Stimulated activated CD8-positive, alpha-beta memory T cell treated with anti-CD3 and anti-CD28 coated beads, Interleukin-2, amount 100 ng/mL, for 1 hour (primary cell): ENCODE measurements around the gene ARHGAP25.
A peak's percentile ranks its signal among the peaks of the same experiment; 100 is the strongest.

Experiments used
- DNase-seq, 2 donors: peaks; one replicate each; pipeline ENCODE4 v3.0.0-alpha.2; 2020; ENCODE audit warnings: low read depth in 2 of 2

The ARHGAP25 gene

DNA sequence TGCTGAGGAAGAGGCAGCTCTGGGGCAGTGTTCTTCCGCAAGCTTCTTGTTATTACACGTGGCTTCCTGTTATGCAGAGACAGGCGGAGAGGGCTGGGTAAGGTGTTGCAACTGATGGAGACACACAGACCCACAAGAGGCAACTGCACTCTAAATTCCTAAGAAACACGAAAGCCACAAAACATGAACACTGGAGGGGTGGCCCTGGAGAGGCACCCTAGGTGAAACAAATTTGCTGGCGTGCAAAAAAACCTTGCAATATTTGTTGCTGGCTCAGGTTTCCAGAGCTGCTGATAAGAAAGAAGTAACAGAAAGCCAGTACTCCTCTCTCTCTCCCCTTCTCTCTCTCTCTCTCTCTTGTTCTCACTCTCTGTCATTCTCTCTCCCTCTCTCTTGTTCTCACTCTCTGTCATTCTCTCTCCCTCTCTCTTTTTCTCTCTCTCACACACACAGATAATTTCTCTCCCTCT lies 31.8 kb downstream of the ARHGAP25 start:
- DNase-seq = peak; percentile 37 to 41

DNA sequence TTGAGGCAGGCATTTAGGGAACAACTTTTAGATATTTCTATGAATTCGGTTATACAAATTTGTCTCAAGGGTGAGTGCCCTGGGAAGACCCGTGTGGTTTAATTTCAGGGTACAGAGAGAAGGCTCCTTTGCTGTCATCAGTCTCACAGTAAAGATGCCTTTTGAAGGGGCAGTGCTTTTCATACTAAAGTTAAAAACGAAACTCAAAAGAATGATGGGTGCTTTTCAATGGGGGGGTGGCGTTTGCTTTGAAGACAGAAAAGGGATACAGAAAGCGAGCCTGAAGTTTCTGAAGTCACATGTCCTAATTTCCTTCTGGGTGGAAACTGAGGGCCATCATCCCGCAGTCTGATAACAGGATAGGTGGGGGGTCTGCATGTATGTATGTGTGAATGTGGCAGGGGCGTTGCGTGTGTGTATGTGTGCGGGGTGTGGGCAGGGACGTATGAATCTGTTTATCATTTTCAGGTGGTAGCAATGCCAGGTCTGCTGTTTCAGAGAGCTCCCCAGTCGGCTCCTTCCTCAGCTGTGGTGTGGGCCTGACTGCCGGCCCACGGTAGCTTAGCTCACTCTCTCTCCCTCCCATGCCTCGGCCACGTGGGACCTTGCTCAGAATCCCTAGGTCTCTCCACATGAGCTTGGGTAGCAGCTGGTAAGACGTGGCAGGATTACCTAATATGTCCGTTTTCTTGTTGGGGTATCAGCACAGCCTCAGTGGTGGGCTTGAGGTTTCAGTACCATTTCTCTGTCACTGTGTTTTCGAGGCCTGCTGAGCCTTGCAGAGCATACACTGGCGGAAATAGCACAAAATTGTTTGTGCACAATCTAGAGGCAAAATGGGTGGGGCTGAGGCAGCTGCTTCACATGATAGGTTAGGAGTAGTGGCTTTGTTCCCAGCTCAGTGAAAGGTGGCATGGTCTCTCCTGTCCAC lies 32.7 kb downstream of the ARHGAP25 start:
- DNase-seq = no peak

DNA sequence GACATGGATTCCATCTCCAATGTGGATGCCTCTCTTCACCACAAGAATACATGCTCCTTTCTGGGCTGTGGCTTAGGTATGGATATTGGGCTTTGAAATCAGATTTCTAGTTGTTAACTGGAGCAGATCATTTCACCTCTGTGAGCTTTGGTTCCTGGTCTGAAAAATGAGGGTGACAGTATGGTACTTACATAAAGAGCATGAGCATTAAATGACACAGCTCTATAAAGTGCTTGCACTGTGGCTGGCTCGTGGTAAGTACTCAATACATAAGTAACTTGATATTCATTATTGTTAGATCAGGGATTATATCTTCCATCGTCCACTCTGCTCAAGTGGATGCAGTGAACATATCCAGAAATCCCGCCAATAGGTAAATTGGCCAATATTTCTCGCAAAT lies 33.4 kb downstream of the ARHGAP25 start:
- no peak for DNase-seq

DNA sequence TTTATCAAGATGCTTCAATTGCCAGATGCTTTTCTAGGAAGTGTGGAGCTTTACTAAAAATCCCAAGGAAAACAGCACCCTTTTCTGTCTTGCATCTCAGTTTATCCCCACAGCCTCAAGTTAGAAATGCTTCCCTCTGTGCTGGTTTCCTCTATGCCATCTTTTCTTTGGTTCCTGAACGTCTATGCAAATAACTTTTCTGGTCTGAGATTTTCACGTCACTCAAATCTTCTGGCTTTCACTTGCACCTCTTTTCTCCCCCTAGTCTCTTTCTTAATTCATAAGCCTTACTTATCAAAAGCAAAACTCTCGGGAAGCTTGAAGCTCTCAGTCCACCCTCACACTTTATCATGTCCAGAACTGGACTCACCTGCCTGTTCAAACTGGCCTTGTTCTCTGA lies 33.9 kb downstream of the ARHGAP25 start:
- no peak for DNase-seq

DNA sequence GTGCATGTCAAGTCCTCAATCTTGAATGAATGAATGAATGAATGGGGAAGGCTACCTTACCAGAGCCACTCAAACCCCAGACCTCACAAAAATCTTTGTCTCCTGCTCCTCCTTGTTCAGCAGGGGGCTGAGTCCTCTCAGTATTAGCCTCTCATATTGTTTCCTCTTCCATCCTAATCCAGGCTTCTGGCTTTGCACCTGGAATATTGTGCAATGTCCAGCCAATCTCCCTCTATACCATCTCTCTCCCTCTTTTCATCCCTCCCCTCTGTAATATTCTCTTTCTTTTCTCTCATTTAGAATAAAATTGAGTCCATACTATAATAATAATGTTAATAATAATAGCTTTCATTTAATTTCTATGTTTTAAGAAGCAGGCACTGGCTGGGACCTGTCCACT lies 34.3 kb downstream of the ARHGAP25 start:
- no peak for DNase-seq

DNA sequence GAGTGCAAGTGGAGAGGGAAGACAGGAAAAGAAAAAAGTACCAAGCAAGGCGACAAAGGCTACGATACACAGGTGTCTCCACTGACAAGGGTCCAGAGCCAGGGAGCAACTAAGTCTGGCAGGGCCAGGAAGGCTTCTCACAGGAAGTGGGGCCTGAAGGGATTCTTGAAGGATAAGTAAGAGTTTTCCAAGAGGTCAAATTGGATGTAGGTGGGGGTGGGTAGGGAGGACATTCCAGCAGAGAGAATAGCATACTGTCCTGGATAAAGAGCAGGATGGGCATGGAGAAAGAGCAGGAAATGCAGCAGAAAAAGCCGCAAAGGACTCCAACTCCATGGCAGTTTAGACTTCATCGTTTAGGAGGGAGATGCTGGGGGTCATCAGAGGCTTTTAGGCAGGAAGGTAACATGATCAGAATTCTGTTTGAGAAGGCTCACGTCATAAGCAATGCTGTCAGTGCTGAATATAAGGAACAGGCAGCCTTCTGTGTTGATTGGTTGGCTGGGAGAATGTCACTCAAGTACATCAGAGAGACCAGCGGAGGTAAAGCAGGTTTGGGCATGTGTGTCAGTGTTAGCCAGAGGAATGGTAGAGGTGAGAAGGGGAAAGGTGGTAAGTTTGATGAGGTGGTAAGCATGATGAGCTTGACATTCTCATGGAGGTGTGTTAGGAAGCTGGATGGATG lies 35.1 kb downstream of the ARHGAP25 start:
- DNase-seq = no peak

DNA sequence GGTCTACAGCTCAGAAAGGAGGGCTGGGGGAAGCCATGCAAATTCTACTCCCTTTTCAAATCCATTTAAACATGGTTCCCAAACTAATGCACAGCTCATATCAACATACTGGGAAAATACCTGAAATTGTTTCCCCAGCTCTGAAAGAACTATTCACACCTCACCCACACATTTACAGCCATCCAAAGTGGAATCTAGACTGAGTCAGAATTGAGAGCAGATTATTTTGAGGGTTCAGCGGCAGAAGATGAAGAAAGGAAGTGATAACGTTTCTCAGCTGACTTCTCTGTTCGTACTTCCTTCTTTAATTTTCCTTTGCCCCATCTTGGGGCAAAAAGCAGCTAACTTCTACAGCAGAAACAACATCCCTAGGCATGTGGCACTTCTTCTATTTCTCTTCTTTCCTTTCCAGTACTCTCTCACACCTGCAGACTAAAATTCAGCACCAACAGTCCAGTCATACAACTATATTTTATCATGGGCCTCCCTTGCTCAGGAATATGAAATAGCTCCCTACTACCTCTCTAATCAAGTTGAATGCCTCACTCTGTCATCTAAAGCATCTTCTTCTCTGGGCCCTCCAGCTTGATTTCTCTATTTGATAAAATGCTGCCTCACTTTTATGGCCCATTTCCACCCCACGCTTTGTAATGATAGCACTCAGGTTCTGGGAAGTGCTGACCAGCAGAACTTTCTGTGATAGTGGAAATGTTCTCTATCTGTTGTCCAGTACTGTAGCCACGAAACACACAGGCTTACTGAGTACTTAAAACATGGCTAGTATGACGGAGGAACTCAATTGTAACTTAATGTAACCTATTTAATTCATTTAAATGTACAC lies 35.9 kb downstream of the ARHGAP25 start:
- no peak for DNase-seq

DNA sequence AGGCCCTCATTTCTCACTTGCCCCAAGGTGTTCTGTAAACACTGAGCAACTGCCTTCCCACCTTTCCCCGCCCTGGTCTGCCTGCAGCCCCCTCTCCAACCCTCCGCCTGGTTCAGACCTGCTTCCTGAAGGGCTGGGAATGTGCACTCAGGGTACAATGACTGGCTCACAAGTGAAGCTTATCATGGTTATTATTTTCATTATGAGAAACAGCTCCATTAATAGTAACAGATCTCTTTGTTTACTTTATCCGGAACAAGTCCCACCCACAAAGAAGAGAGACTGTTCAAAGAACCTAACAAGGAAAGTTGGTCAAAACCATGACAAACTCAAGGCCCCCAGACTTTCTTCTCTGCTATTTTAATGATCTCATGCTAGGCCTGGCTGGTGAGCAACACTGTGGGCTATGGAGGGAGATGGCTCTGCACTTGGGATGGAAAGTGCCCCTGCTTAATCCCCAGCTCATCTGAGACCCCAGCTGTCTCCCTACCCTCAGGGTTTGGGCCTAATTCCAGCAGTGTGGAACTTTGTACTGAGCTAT lies 36.7 kb downstream of the ARHGAP25 start:
- no peak for DNase-seq

DNA sequence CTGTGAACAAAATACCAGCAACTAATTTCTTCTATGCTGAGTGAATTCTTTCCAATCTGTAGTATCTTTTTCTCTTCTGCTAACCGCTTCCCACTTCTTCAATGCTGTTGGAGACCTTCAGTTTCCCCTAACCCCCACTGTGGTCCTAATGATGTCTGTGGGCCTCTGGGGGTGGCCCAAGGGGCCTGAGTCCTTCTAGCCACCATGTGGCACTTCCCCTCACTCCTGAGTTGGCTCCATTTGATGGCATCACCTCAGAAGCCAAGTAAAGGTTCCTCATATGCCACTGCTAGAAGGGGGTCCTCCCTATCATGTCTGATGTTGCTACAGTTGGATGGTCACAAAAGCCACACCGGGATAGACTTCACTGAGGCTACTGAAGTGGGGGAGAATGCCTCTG lies 37.5 kb downstream of the ARHGAP25 start:
- no peak for DNase-seq

DNA sequence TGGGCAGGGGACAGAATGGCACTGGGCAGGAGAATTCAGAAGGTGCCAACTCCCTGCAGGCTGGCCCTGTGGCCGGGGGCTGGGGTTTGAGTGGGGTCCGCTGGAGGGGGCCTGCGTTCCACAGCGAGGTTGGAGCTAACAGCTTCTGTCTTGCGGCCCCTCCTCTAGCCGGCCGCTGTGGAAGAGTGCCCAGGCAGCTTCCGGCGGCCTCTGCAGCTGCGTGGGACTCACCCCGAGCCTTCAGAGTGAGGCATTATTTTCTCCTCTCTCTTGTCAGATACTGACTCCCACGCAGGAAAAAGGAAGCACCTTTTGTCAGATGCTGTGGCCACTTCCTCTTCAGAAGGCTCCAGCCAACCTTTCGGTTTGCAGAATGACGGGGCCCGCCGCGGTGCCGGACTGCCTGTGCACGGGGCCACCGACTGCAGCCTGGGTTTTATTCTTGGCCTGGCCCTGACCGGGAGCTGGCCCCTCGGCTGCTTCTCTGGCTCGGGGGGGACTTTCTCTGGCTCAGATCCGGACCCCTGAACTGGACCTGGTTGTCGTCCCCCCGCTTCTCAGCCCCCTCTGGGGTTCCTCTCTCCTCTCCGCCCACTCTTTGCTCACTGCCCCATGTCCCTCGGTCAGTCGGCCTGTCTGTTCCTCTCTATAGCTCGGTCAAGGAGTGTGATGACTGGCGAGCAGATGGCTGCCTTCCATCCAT lies 40.1 kb downstream of the ARHGAP25 start:
- peak in 1 of 2 donors; percentile 35 for DNase-seq

DNA sequence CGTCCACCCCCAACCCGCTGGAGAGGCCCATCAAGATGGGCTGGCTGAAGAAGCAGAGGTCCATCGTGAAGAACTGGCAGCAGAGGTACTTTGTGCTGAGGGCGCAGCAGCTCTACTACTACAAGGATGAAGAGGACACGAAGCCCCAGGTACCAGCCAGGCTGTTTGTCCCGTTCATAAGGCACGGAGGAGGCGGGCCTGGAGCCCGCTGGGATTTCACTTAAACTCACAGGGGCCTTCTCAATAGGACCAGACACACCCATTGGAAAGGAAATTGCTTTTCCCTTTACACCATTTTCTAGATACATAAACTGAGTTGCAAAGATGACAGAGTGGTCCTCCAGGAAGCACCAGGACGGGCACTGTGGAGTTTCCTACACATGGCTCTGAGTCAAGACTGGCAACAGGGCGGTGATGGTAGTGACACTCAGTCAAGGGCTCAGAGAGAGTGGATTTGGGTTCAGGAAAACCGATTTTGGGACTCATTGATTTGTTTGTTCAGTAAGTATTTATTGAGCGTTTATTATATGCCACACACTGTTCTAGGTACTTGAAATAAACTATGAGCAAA lies 40.7 kb downstream of the ARHGAP25 start:
- DNase-seq = no peak

DNA sequence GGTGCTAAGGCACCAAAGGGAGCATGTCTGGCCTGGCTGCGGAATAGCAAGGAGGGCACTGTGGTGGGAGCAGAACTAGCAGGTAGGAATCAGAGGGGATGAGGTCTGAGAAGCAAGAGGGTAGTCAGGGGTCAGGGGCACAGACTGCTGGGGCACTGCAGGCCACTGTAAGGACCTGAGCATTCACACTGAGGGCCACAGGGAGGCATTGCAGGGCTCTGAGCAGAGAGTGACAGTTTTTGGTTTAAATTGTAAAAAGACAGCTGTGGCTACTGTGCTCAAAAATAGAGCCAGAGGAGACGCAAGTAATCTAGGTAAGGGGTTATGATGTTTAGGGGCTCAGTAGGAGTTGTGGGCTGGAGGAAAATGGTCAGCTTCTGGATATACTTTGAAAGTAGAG lies 41.5 kb downstream of the ARHGAP25 start:
- DNase-seq = no peak

DNA sequence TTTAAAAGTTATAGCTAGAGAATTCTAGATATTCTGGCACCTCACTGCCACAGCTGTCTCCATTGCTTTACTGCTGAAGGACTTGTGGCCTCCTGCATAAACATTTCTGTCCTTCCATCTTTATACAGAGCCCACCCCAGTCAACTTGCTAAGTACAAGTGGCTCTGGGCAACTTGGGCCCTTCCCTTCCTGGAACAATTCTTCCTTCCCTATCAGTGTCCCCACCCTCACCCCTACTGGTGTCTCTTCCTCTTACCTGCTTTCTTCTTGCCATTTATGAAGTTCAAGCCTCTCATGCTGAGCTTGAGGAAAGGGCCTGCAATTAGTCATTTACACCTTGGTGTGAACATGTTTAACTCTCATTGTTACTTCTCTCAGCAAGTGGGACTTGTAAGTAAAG lies 45.0 kb downstream of the ARHGAP25 start:
- DNase-seq = no peak

DNA sequence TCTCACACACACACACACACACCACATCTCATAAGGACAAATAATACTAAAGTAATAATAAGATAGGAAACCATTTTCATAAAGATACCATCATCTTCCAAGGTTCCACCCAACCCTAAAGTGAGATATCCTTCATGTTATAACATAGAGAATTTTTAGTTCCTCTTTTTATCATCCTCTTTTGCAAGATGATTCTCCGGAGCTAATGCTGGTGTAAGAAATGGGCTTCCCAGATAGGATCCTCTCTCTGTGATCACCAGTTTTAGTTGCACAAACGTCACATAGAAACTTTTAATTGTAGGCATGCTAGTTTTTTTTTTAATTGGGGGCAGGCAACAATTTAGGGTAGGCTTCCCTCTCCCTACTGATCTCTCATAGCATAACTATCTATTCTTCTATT lies 49.6 kb downstream of the ARHGAP25 start:
- DNase-seq = no peak

DNA sequence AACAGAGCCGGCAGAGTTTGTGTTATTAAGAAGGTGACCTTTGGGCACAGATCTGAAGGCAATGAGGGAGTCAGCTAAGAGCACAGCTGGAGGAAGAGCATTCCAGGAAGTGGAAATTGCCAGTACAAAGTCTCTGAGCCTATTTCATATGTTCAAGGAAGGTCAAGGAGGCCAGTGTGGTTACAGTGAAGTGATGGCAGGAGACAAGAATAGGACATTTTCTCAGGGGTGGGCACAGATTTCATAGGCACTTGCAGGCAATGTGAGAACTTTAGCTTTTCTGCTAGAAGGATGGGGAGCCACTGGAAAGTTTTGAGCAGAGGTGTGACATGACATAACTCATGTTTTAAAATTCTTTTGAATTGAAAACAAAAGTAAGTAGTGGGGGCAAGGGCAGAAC lies 50.3 kb downstream of the ARHGAP25 start:
- no peak for DNase-seq

DNA sequence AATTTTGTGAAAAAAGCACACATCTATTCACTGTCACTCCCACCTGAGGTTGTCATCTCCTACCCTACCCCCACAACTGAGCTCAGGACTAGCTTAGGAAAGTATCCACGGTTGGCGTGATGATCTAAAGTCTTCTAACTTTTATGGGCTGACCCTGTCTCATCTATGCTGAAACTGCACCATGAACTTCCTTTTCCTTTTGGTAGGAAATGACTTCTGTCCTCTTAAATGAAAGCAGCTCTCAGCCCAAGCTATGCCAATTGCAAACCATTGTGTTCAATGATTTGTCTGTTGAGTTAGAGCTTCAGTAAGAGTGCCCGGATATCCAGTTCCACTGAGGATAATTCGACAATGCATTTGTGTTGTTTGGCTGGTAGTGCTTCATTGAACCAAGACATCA lies 52.7 kb downstream of the ARHGAP25 start:
- no peak for DNase-seq

DNA sequence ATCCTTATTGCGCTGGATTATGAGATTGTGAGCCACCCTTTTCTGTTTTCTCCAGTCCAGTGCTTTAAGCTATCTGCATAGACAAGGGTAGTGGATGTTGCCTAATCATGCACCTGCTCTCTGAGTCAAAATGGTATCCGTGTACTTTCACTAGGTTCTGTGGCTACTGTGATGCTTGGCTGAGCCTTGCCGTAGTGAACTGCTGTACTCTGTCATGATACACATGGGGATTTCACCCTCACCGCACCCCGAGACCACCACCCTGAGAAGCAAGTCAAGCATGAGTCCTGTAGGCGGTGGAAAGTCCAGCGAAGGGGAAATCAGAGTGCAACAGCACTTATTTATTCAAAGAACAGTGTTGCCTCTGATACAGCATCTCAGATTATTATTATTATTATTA lies 55.0 kb downstream of the ARHGAP25 start:
- no peak for DNase-seq

DNA sequence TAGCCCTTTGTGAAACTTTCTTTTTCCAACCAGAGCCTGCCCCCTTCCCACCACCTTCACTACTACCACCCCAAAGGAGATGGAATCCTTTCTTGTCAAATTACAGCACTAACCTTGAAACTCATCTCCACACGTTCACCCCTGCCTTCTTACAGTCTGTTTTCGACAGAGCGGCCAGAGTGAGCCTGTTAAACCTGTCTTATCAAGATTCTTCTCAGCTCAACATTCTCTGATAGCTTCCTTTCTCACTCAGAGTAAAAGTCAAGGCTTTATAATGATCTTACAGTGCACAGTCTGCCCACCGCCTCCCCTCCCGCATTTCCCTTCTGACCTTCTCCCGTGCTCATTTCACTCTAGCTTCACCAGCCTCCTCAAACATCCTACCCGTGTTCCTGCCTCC lies 56.0 kb downstream of the ARHGAP25 start:
- DNase-seq = no peak

DNA sequence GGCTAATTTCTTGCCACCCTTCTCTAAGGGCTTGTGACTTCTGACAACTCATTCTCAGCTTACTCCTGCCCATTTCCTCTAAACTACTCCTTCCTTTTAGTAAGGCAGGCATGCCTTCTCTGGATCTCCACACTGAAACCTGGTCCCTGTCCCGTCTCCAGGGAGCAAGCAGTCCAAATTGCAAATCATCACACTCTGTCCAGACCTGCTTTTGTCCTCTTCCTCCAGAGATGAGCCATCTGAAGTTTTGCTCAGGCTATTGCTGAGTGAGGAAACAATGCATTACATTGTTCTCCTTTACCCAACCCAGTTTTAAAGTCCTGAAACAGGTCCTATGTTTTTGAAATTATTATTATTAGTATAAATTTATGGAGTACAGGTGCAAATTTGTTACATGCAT lies 57.3 kb downstream of the ARHGAP25 start:
- no peak for DNase-seq

DNA sequence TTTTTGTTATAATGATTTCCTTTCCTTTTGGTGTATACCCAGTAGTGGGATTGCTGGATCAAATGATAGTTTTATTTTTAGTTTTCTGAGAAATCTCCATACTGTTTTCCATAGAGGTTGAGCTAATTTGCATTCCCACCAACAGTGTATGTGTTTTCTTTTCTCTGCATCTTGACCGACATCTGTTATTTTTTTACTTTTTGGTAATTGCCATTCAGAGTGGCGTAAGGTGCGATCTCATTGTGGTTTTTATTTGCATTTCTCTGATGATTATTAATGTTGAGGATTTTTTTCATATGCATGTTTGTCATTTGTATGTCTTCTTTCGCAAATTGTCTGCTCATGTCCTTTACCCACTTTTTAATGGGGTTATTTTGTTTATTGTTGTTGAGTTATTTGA lies 58.1 kb downstream of the ARHGAP25 start:
- DNase-seq = no peak
